Measurements from ENCODE around the gene ABCA5.

The ABCA5 gene

DNA sequence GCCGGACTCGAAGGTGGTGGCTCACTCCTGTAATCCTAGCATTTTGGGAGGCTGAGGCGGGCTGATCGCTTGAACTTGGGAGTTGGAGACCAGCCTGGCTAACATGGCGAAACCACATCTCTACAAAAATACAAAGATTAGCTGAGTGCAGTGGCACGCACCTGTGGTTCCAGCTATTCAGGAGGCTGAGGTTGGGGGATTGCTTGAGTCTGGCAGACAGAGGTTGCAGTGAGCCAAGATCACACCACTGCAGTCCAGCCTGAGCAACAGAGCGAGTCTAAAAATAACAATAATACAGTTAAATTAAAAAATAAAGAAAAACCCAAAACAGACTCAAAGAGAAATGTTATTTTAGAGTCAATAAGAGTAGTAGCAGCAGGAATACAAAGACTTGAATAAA, 29.7 kb upstream of the ABCA5 start:
- no peak overlapping the region for H3K9ac ChIP-seq
- TF ChIP-seq, protein P1, sequence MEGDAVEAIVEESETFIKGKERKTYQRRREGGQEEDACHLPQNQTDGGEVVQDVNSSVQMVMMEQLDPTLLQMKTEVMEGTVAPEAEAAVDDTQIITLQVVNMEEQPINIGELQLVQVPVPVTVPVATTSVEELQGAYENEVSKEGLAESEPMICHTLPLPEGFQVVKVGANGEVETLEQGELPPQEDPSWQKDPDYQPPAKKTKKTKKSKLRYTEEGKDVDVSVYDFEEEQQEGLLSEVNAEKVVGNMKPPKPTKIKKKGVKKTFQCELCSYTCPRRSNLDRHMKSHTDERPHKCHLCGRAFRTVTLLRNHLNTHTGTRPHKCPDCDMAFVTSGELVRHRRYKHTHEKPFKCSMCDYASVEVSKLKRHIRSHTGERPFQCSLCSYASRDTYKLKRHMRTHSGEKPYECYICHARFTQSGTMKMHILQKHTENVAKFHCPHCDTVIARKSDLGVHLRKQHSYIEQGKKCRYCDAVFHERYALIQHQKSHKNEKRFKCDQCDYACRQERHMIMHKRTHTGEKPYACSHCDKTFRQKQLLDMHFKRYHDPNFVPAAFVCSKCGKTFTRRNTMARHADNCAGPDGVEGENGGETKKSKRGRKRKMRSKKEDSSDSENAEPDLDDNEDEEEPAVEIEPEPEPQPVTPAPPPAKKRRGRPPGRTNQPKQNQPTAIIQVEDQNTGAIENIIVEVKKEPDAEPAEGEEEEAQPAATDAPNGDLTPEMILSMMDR (conservative IDR thresholded peaks at IDR 0.05; ENCODE audit: low read depth, low read length), result no peak
- no peaks in the 10 kb centered on the region for H3K36me3 ChIP-seq (ENCODE audit: insufficient read depth)
- H3K4me3 ChIP-seq (IDR thresholded peaks at IDR 0.05; ENCODE audit: insufficient read depth, low read depth, low read length), result no peak overlapping the region
- H3K27me3 ChIP-seq (ENCODE audit: insufficient read depth, low read depth), result no peaks in the 10 kb centered on the region
- no peaks in the 10 kb centered on the region for H3K4me1 ChIP-seq (ENCODE audit: low read depth, poor library complexity, severe bottlenecking)
- no peaks in the 10 kb centered on the region for H4K20me1 ChIP-seq (ENCODE audit: insufficient read depth)
- H2AFZ ChIP-seq (ENCODE audit: low read depth), result no peak overlapping the region
- no peak overlapping the region for H3K27ac ChIP-seq
- H3K79me2 ChIP-seq (ENCODE audit: insufficient read depth, low read depth), result no peaks in the 10 kb centered on the region
- H3K4me2 ChIP-seq, result no peak overlapping the region

DNA sequence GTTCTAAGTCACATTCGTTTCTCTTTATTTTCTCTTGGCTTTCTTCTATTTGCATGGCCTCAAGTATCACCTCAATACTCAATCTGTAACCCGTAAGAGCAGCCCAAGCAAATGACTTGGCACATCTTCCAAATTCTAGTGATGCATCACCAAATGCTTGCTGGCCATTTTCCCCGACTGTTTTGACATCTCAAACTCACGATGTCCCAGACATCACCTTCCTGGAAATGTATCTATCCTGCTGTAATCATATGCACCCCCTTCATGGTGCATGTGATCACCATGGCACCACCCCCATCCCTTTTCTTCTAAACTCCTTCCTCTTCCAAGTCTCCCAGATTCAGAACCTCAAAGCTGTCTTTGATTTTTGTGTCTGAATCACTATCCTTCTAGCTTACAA, 24.0 kb upstream of the ABCA5 start:
- no peak overlapping the region for H3K4me3 ChIP-seq (IDR thresholded peaks at IDR 0.05; ENCODE audit: insufficient read depth, low read depth, low read length)
- no peak overlapping the region for H3K27ac ChIP-seq
- TF ChIP-seq, protein P1 (conservative IDR thresholded peaks at IDR 0.05; ENCODE audit: low read depth, low read length), result no peak
- H2AFZ ChIP-seq (ENCODE audit: low read depth), result no peak overlapping the region
- peaks cover 21% of the 10 kb centered on the region for H3K4me1 ChIP-seq (ENCODE audit: low read depth, poor library complexity, severe bottlenecking)
- no peaks in the 10 kb centered on the region for H3K27me3 ChIP-seq (ENCODE audit: insufficient read depth, low read depth)
- no peaks in the 10 kb centered on the region for H4K20me1 ChIP-seq (ENCODE audit: insufficient read depth)
- H3K4me2 ChIP-seq, result no peak overlapping the region
- no peaks in the 10 kb centered on the region for H3K79me2 ChIP-seq (ENCODE audit: insufficient read depth, low read depth)
- no peaks in the 10 kb centered on the region for H3K36me3 ChIP-seq (ENCODE audit: insufficient read depth)
- no peak overlapping the region for H3K9ac ChIP-seq

DNA sequence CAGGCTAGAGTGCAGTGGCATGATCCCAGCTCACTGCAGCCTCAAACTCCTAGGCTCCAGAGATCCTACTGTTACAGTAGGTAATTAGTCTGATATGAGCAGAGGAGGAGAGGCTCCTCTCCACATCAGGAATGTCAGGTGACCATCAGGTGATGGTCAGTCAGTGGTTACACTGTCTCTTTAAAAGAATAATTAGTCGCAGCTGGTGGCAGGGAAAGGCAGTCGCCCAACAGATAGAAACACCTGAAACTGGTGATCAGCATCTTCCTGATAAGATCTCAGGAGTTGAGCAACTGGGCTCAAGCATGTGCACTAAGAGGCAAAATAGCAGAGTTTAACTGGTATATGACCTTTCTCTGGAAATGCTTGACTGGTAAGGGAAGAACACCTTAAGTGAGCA, 21.5 kb upstream of the ABCA5 start:
- TF ChIP-seq, protein P1 (conservative IDR thresholded peaks at IDR 0.05; ENCODE audit: low read depth, low read length), result no peak
- Histone ChIP-seq H3K27ac (peak overlapping the region; percentile 15; the same call in 1 of the 2 replicates), H2AFZ (ENCODE audit: low read depth) (no peak overlapping the region; the same call in 1 of the 2 replicates)

DNA sequence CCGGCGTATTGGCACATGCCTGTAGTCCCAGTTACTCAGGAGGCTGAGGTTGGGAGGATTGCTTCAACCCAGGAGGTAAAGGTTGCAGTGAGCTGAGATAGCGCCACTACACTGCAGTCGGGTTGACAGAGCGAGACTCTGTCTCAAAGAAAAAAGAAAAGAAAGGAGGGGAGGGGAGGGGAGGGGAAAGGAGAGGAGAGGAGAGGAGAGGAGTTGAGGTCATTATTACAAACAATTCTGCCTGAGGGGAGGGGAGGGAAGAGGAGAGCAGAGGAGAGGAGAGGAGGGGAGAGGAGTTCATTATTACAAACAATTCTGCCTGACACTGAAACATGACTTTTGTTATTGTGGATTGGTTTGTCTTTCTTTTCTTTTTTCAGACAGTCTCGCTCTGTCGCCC, 19.8 kb upstream of the ABCA5 start:
- no peaks in the 10 kb centered on the region for H4K20me1 ChIP-seq (ENCODE audit: insufficient read depth)
- H3K4me2 ChIP-seq, result no peak overlapping the region
- TF ChIP-seq, protein P1 (conservative IDR thresholded peaks at IDR 0.05; ENCODE audit: low read depth, low read length), result no peak
- H3K36me3 ChIP-seq (ENCODE audit: insufficient read depth), result no peaks in the 10 kb centered on the region
- H3K79me2 ChIP-seq (ENCODE audit: insufficient read depth, low read depth), result no peaks in the 10 kb centered on the region
- H2AFZ ChIP-seq (ENCODE audit: low read depth), result no peak overlapping the region
- no peak overlapping the region for H3K4me3 ChIP-seq (IDR thresholded peaks at IDR 0.05; ENCODE audit: insufficient read depth, low read depth, low read length)
- H3K9ac ChIP-seq, result no peak overlapping the region
- no peak overlapping the region for H3K27ac ChIP-seq
- no peaks in the 10 kb centered on the region for H3K27me3 ChIP-seq (ENCODE audit: insufficient read depth, low read depth)
- peaks cover 21% of the 10 kb centered on the region for H3K4me1 ChIP-seq (ENCODE audit: low read depth, poor library complexity, severe bottlenecking)

More for the DNA sequence above, 21.5 kb upstream of the ABCA5 start:
- no peaks in the 10 kb centered on the region for H3K27me3 ChIP-seq (ENCODE audit: insufficient read depth, low read depth)
- H3K4me3 ChIP-seq (IDR thresholded peaks at IDR 0.05; ENCODE audit: insufficient read depth, low read depth, low read length), result no peak overlapping the region
- peaks cover 21% of the 10 kb centered on the region for H3K4me1 ChIP-seq (ENCODE audit: low read depth, poor library complexity, severe bottlenecking)
- H3K9ac ChIP-seq, result no peak overlapping the region
- peak overlapping the region; percentile 49 for H3K4me2 ChIP-seq
- H3K36me3 ChIP-seq (ENCODE audit: insufficient read depth), result no peaks in the 10 kb centered on the region
- H3K79me2 ChIP-seq (ENCODE audit: insufficient read depth, low read depth), result no peaks in the 10 kb centered on the region
- no peaks in the 10 kb centered on the region for H4K20me1 ChIP-seq (ENCODE audit: insufficient read depth)

Data from KMS-11 (cell line).